ENCODE measurements around the gene THAP6. TPM values are rescaled to one million over a fixed set of nuclear protein-coding genes. Genes with fewer than 3 reads are reported as not detected.

Gene THAP6
- total RNA-seq, 1 experiment from 2014 or later: 11.7 TPM

DNA sequence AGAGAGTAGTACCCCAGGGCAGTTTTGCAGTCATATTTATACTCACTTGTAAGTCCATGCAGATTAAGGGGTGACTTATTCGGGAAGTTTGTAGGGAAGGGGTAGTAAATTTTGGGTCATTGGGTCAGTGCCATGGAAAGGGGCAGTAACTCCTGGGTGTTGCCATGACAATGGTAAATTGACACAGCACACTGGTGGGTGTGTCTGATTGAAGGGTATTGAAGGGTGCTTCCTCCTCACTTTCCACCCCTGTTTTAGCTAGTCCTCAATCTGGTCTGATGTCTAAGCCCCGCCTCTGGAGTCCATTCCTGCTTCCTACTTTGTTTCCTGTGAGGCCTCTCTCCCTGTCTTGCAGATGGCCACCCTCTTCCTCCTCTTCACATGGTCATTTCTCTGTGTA lies 53.5 kb downstream of the THAP6 start:
- no peak overlapping the region for H3K14ac ChIP-seq (ENCODE audit: insufficient read depth, low read length)
- no peak overlapping the region for H3K4me2 ChIP-seq (ENCODE audit: insufficient read depth, insufficient read length, low read length)
- no peak overlapping the region for H3K4ac ChIP-seq (ENCODE audit: low read depth, low read length)
- H3K56ac ChIP-seq (ENCODE audit: insufficient read length, low read depth, low read length): no peak overlapping the region
- H3K18ac ChIP-seq (ENCODE audit: insufficient read length, low read depth, low read length): no peak overlapping the region
- peaks cover 5% of the 10 kb centered on the region for H3K9me3 ChIP-seq (ENCODE audit: control insufficient read depth, low read depth, low read length)
- H3K27ac Mint-ChIP-seq: no peak overlapping the region
- no peak for DNase-seq
- no peaks in the 10 kb centered on the region for H3K79me1 ChIP-seq (ENCODE audit: insufficient read depth, low read depth, low read length, poor library complexity, severe bottlenecking)
- peaks cover 18% of the 10 kb centered on the region for H3K27me3 Mint-ChIP-seq (ENCODE audit: low read depth)
- H3K4me1 ChIP-seq (ENCODE audit: insufficient read depth, low read length): no peaks in the 10 kb centered on the region
- no peak overlapping the region for H3K27ac ChIP-seq (ENCODE audit: insufficient read length, low read depth, low read length)
- H2BK15ac ChIP-seq (ENCODE audit: low read depth, low read length): no peak overlapping the region
- H3K27me3 ChIP-seq (ENCODE audit: insufficient read depth, low read length): no peaks in the 10 kb centered on the region
- no peaks in the 10 kb centered on the region for H3K23me2 ChIP-seq (ENCODE audit: insufficient read length, low read depth, low read length, poor library complexity, severe bottlenecking)
- no peak overlapping the region for H3K9ac ChIP-seq (ENCODE audit: extremely low read depth, insufficient read length, low read length)
- H2BK12ac ChIP-seq (ENCODE audit: insufficient read length, low read depth, low read length): no peak overlapping the region
- peaks cover 10 to 12% of the 10 kb centered on the region in 2 experiments for H3K9me3 Mint-ChIP-seq
- H2AFZ ChIP-seq (ENCODE audit: low read length): no peak overlapping the region
- no CpG with 5 or more reads among the region's 2 CpGs for WGBS (ENCODE audit: extremely low coverage, insufficient read length, low lambda C conversion rate)
- H3K36me3 Mint-ChIP-seq (ENCODE audit: insufficient read depth in 1 of 3, low read depth in 3 of 3): peaks cover 0 to 15% (median 8%) of the 10 kb centered on the region in 3 experiments; a peak in 4 of 7 replicates
- no peak overlapping the region for H4K91ac ChIP-seq (ENCODE audit: insufficient read length, low read depth, low read length)
- H4K5ac ChIP-seq (ENCODE audit: insufficient read length, low read depth, low read length): no peak overlapping the region
- peaks cover 3% of the 10 kb centered on the region in 2 experiments; a peak in 1 of 4 replicates for H3K4me1 Mint-ChIP-seq
- H2BK20ac ChIP-seq (ENCODE audit: low read depth, low read length, poor library complexity, severe bottlenecking): no peak overlapping the region
- no peak overlapping the region for H3T11ph ChIP-seq (ENCODE audit: low read length)
- H4K8ac ChIP-seq (replicated peaks; ENCODE audit: insufficient read length, low read depth, low read length): no peak overlapping the region
- TF ChIP-seq, protein P1, sequence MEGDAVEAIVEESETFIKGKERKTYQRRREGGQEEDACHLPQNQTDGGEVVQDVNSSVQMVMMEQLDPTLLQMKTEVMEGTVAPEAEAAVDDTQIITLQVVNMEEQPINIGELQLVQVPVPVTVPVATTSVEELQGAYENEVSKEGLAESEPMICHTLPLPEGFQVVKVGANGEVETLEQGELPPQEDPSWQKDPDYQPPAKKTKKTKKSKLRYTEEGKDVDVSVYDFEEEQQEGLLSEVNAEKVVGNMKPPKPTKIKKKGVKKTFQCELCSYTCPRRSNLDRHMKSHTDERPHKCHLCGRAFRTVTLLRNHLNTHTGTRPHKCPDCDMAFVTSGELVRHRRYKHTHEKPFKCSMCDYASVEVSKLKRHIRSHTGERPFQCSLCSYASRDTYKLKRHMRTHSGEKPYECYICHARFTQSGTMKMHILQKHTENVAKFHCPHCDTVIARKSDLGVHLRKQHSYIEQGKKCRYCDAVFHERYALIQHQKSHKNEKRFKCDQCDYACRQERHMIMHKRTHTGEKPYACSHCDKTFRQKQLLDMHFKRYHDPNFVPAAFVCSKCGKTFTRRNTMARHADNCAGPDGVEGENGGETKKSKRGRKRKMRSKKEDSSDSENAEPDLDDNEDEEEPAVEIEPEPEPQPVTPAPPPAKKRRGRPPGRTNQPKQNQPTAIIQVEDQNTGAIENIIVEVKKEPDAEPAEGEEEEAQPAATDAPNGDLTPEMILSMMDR (conservative IDR thresholded peaks at IDR 0.05): no peak
- H2BK120ac ChIP-seq (ENCODE audit: low read depth, low read length, poor library complexity, severe bottlenecking): no peak overlapping the region
- no peak overlapping the region for H3K4me3 Mint-ChIP-seq
- no peak overlapping the region for H2BK5ac ChIP-seq (ENCODE audit: insufficient read length, low read length)
- no peak overlapping the region for H3K23ac ChIP-seq (ENCODE audit: insufficient read length, low read depth, low read length)
- no peaks in the 10 kb centered on the region for H3K79me2 ChIP-seq (ENCODE audit: insufficient read depth, low read length)
- H2AK5ac ChIP-seq (ENCODE audit: insufficient read length, low read length): no peak overlapping the region
- no peaks in the 10 kb centered on the region for H4K20me1 ChIP-seq (ENCODE audit: control insufficient read depth, insufficient read depth, insufficient read length)

Other genes with a start within 250 kb of the THAP6 start
- 47.7 and 47.9 TPM in 2 replicates for gene RCHY1, start 70 bp upstream of the THAP6 start, total RNA-seq (2021)
- not detected in 2 replicates for gene ODAPH, start 41.6 kb downstream of the THAP6 start, total RNA-seq (2021)
- gene CDKL2, start 116.1 kb downstream of the THAP6 start, total RNA-seq (2021): 1.5 and 1.8 TPM in 2 replicates
- gene G3BP2, start 158.9 kb downstream of the THAP6 start, total RNA-seq (2021): 405 and 412 TPM in 2 replicates
- gene USO1, start 210.1 kb downstream of the THAP6 start, total RNA-seq (2021): 109 and 110 TPM in 2 replicates